Gastroesophageal sphincter (tissue), 3 donors: ENCODE results near the gene PLA2R1.

Experiments used
- POLR2A ChIP-seq, 2 donors: fragments of 450-650 bp; IDR thresholded peaks; one replicate each; pipeline ENCODE4 v1.6.1; 2017; ENCODE audit warnings: antibody characterized with exemption in 2 of 2, mild to moderate bottlenecking in 2 of 2, moderate library complexity in 1 of 2
- POLR2AphosphoS5 ChIP-seq: sonication (generic); formaldehyde crosslinking; IDR thresholded peaks from one replicate; pipeline ENCODE4 v1.6.1; 2017; ENCODE audit warnings: antibody characterized with exemption
- TF ChIP-seq, protein P1 (sequence below), 4 experiments: fragments of 200-600 bp in 2 of 4; fragments of 450-650 bp in 2 of 4; sonication (generic) in 1 of 4; IDR thresholded peaks; one replicate each; pipeline ENCODE4 v1.5.1; 2017 to 2019; ENCODE audit warnings: antibody characterized with exemption in 4 of 4, mild to moderate bottlenecking in 2 of 4, moderate library complexity in 2 of 4

DNA sequence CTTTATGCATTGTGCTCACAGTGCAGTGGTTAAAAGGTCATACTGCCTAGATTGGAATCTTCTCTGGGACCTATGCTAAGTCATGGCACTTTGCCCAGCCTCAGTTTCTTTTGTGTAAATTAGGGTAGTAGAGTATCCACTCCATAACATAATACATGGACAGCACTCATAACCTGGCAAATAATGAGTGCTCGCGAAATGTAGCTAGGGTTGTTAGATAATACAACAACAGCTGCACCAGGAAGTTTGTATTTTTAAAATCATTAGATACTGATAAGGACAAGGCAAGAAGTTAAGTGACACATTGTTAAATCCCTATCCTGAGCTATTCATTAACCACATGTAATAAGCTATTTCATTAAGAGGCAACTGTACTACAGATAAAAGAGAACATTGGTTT, 13.8 kb upstream of the PLA2R1 start:
- TF ChIP-seq, protein P1, sequence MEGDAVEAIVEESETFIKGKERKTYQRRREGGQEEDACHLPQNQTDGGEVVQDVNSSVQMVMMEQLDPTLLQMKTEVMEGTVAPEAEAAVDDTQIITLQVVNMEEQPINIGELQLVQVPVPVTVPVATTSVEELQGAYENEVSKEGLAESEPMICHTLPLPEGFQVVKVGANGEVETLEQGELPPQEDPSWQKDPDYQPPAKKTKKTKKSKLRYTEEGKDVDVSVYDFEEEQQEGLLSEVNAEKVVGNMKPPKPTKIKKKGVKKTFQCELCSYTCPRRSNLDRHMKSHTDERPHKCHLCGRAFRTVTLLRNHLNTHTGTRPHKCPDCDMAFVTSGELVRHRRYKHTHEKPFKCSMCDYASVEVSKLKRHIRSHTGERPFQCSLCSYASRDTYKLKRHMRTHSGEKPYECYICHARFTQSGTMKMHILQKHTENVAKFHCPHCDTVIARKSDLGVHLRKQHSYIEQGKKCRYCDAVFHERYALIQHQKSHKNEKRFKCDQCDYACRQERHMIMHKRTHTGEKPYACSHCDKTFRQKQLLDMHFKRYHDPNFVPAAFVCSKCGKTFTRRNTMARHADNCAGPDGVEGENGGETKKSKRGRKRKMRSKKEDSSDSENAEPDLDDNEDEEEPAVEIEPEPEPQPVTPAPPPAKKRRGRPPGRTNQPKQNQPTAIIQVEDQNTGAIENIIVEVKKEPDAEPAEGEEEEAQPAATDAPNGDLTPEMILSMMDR (IDR thresholded peaks at IDR 0.05), result no peak
- TF ChIP-seq POLR2AphosphoS5, result no peak
- no peak for TF ChIP-seq POLR2A (IDR thresholded peaks at IDR 0.05)
